BJ (cell line): ENCODE data around the gene QRSL1. TPM values are rescaled to one million over a fixed set of nuclear protein-coding genes. Genes with fewer than 3 reads are reported as not detected.
"Not testable (repeated sequence)": the region's sequence is repeated elsewhere in the genome, so short reads cannot be mapped to it uniquely, and the experiment has no call there.

Source experiments
- CTCF ChIA-PET: fragments of 350-600 bp; formaldehyde crosslinking; extraction: SDS; loops from one replicate; lab custom pipeline; 2021; ENCODE audit warnings: antibody characterized with exemption, inconsistent platforms; lab: Yijun Ruan, JAX
- POLR2A ChIA-PET: fragments of 300-600 bp; sonication (Branson Sonifier 250); formaldehyde crosslinking; extraction: SDS; loops from one replicate; lab custom pipeline; 2021; ENCODE audit warnings: antibody characterized with exemption; lab: Charles Lee
- DNase-seq: peaks from one replicate; pipeline ENCODE4 v3.0.0-alpha.2; 2011; ENCODE audit warnings: low read depth
- H3K27me3 ChIP-seq: 2 replicates; pipeline ENCODE4 v1.6.0; 2011; ENCODE audit warnings: low read length; ENCODE audit not compliant: control insufficient read depth, insufficient read depth
- H3K36me3 ChIP-seq: 2 replicates; pipeline ENCODE4 v1.5.1; 2011; ENCODE audit warnings: low read length; ENCODE audit not compliant: control insufficient read depth, insufficient read depth
- H3K4me3 ChIP-seq: 2 replicates; pipeline ENCODE4 v1.5.1; 2011; ENCODE audit warnings: low read depth, mild to moderate bottlenecking, control low read depth, low read length
- CTCF ChIP-seq: IDR thresholded peaks from 2 replicates; pipeline ENCODE4 v1.5.1; 2011; ENCODE audit warnings: low read depth, mild to moderate bottlenecking, control low read depth, inconsistent platforms, low read length, moderate library complexity; ENCODE audit not compliant: insufficient read depth
- polyA plus RNA-seq: library from polyadenylated mRNA; depleted of rRNA; stranded (reverse); fragments of >200 nt; gene quantifications from 2 replicates; pipeline ENCODE4 v1.2.3, GENCODE V29; 2011

Gene QRSL1
- polyA plus RNA-seq, 1 experiment = 7.5 TPM

- POLR2A ChIA-PET = no interaction called here
- no peak for DNase-seq
- H3K36me3 ChIP-seq = peaks cover 1% of the 10 kb centered on the region; the same call in 1 of the 2 replicates
- no peaks in the 10 kb centered on the region for H3K27me3 ChIP-seq
- H3K4me3 ChIP-seq = no peak overlapping the region
- CTCF ChIA-PET = interaction anchor here (1.3 to 1.4 kb wide), 2 partner anchors 11 to 18 kb away, joined by 3 read pairs; no protein-coding TSS in a partner anchor
- TF ChIP-seq CTCF = no peak
Observed at GRCh38 chr6:106623039-106623438, 6.3 kb upstream of the QRSL1 start.

GRCh38 chr6:106626485-106626884, 2.9 kb upstream of the QRSL1 start:
- no peak overlapping the region for H3K4me3 ChIP-seq
- no peaks in the 10 kb centered on the region for H3K36me3 ChIP-seq
- POLR2A ChIA-PET = no interaction called here
- DNase-seq = no peak
- no peak for TF ChIP-seq CTCF
- H3K27me3 ChIP-seq = no peaks in the 10 kb centered on the region
- CTCF ChIA-PET = interaction anchor here (0.6 kb wide), 1 partner anchor 24 kb away, joined by 3 read pairs; no protein-coding TSS in a partner anchor

- H3K27me3 ChIP-seq, DNase-seq, POLR2A ChIA-PET, H3K4me3 ChIP-seq, H3K36me3 ChIP-seq: not testable (repeated sequence)
- CTCF ChIA-PET = interaction anchor here (0.9 kb wide), 1 partner anchor 61 kb away, joined by 3 read pairs; no protein-coding TSS in a partner anchor
Observed at GRCh38 chr6:106627760-106628159, 1.6 kb upstream of the QRSL1 start.

- Histone ChIP-seq H3K4me3 (peak overlapping the region; percentile 65), H3K27me3 (no peaks in the 10 kb centered on the region), H3K36me3 (no peaks in the 10 kb centered on the region)
- no peak for DNase-seq
- ChIA-PET CTCF (interaction anchor here (0.6 to 0.9 kb wide), 2 partner anchors 62 to 115 kb away, joined by 3 read pairs; no protein-coding TSS in a partner anchor), POLR2A (interaction anchor here (0.6 kb wide), 1 partner anchor 148 kb away, joined by 6 read pairs; no protein-coding TSS in a partner anchor)
- TF ChIP-seq CTCF = no peak
Observed at GRCh38 chr6:106628658-106629102, 698 bp upstream of the QRSL1 start.

GRCh38 chr6:106629859-106630163, 433 bp downstream of the QRSL1 start:
- no peak for TF ChIP-seq CTCF
- Histone ChIP-seq H3K36me3 (no peaks in the 10 kb centered on the region), H3K27me3 (no peaks in the 10 kb centered on the region), H3K4me3 (peak overlapping the region; percentile 65)
- no peak for DNase-seq
- POLR2A ChIA-PET = no interaction called here
- CTCF ChIA-PET = no interaction called here

- Histone ChIP-seq H3K27me3 (no peaks in the 10 kb centered on the region), H3K36me3 (no peaks in the 10 kb centered on the region), H3K4me3 (peak overlapping the region; percentile 65)
- POLR2A ChIA-PET = no interaction called here
- CTCF ChIA-PET = no interaction called here
- no peak for DNase-seq
- TF ChIP-seq CTCF = no peak
Observed at GRCh38 chr6:106630366-106630765, 988 bp downstream of the QRSL1 start.
